Stimulated activated naive CD4-positive, alpha-beta T cell treated with Interleukin-2 at 50 U/mL for 16 hours (primary cell): ENCODE results near the gene NEIL1.
"Not testable (repeated sequence)": the region's sequence is repeated elsewhere in the genome, so short reads cannot be mapped to it uniquely, and the experiment has no call there.

ENCODE experiments used
- DNase-seq: peaks from one replicate; lab custom pipeline; 2025; lab: John Stamatoyannopoulos, UW

NEIL1 gene

GRCh38 chr15:75380773-75381172 is 33.9 kb downstream of the NEIL1 start:
- no peak for DNase-seq

GRCh38 chr15:75383986-75384385 is 37.1 kb downstream of the NEIL1 start:
- DNase-seq = not testable (repeated sequence)

GRCh38 chr15:75389791-75390382 is 43.0 kb downstream of the NEIL1 start:
- DNase-seq = no peak

GRCh38 chr15:75397494-75397893 is 50.7 kb downstream of the NEIL1 start:
- DNase-seq = no peak

GRCh38 chr15:75403892-75404291 is 57.1 kb downstream of the NEIL1 start:
- no peak for DNase-seq
